Measurements from ENCODE around the gene KISS1R.
"Not testable (repeated sequence)": the region's sequence is repeated elsewhere in the genome, so short reads cannot be mapped to it uniquely, and the experiment has no call there.

KISS1R gene

DNA sequence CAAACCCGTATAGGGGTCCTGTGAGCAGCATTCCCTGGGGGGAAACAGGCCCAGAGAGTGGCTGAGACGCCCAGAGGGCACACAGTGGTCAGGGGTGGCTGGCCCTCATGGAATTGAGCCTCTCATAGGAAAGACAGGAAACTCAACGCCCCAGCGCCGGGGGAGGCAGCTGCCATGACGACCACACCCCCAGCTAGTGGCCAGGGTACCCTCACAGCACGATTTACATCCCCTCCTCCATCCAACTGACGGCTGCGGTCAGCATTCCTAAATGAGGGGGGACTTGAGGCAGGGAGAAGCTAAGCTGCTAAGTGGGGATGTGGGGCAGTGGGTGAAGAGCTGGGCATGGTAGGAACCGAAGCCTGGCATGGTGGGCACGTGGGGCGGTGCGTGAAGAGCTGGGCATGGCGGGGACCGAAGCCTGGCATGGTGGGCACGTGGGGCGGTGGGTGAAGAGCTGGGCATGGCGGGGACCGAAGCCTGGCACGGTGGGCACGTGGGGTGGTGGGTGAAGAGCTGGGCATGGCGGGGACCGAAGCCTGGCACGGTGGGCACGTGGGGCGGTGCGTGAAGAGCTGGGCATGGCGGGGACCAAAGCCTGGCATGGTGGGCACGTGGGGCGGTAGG, 34.1 kb upstream of the KISS1R start:
- no peak for DNase-seq

DNA sequence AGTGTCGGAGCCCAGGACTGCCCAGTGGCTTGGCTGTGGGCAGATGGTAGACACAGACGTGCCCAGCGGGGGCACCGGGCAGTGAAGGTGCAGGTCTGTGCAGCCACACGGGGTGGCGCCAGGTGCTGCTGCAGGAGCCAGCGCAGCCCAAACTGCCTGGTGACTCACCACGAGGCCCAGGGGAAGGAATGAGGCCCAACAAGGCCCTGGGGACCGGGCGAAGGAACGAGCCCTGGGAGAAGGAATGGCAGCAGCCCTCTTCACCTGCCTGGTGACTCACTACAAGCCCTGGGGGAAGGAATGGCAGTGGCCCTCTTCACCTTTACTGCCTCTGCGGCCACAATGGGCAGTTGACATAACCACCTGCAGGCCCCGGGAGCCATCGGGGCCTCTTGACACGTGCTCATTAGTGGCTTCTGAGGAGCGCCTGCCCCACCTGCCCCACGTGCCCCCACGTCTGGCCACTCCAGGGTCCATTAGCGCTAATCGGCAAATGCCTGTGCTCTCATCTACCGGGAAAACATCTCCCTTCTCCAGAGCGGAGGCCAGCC, 33.4 kb upstream of the KISS1R start:
- no peak for DNase-seq

DNA sequence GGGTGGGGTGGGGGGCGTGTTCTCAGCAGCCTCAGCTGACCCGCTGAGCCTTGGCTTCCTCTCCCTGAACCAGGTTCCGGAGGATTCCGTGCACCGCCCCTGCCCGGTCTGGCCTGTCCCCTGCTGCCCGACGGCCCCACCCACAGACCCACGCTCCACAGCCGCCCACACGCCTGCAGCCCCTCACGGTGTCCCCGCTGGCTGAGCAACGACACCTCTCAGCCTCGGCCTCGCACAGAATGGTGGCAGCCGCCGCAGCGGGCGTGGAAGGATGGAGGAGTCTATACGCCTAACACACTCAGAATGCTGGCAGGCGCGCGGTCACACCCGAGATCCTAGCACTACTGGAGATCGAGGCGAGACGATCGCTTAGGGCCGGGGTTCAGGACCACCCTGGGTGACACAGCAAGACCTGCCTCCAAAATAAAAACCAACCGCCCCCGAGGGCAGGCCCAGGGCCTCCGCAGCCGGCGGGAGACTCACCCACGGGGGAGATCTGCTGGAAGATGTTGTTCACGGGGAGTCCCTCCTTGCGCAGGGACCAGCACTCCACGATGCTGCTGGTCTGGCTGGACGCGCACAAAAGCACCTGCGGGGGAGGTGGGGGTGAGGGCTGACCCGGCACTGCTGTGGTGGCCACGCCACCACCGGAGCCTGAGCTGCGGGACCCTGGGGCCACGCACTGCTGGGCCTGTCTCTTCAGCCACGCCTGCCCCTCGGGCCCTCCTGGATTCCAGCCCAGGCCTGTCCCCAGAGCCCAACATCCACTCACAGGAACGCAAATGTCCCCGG, 32.5 kb upstream of the KISS1R start:
- no peak for DNase-seq

DNA sequence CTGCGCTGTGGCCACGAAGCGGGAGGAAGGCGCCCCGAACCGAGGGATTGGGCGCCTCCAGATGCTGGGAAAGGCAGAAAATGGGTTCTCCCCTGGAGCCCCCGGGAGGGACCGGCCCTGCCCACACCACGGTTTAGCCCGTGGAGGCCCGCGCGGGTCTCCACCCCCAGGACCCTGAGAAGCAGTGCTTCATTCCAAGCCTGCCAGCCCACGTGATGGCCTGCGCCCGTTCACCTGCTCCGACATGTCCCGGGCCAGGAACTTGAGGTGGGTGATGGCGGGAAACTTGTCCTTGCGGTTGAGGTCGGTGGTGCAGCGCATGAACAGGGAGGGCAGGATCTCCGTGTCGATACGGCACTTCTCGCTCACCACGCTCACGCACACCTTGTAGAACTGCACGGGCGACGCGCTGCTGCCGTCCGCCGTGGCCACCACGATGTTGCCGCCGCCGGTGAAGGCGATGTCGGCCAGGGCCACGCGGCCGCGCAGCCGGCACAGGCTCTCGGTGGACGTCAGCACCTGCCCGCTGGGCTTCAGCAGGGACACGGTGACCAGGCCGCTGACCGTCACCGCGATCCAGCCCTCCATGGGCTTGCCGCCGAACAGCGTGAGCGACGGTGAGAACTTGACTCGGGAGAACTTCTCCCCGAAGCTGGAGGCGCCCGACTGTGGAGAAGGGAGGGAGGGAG, 31.5 kb upstream of the KISS1R start:
- DNase-seq, result no peak

DNA sequence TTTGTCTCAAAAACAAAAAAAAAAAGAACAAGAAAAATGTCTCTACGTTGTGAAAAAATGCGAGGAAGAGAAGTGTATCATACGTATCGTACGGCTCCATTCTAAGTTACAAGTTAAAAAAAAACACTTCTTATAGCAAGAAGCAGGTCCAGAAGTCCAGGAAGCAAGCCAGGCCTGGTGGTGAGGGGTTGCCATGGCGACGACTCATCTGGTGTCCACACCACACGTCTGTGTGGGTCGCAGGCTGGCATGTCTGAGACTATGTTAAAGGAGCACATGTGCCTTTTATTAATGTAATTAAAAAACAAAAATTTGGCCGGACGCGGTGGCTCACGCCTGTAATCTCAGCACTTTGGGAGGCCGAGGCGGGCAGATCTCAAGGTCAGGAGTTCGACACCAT, 30.1 kb upstream of the KISS1R start:
- no peak for DNase-seq

DNA sequence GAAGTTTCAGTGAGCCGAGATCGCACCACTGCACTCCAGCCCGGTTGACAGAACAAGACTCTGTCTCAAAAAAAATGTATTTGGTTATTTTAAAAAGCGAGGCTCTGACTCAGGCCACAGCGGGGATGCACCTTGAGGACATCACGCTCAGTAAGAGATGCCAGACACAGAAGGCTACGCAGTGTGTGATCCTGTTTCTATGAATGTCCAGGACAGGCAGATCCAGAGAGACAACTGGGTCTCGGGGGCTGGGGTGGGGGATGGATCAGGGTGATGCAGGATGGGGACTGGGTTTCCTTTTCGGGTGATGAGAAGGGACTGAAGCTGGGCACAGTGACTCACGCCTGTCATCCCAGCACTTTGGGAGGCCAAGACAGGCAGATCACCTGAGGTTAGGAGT, 29.5 kb upstream of the KISS1R start:
- no peak for DNase-seq

DNA sequence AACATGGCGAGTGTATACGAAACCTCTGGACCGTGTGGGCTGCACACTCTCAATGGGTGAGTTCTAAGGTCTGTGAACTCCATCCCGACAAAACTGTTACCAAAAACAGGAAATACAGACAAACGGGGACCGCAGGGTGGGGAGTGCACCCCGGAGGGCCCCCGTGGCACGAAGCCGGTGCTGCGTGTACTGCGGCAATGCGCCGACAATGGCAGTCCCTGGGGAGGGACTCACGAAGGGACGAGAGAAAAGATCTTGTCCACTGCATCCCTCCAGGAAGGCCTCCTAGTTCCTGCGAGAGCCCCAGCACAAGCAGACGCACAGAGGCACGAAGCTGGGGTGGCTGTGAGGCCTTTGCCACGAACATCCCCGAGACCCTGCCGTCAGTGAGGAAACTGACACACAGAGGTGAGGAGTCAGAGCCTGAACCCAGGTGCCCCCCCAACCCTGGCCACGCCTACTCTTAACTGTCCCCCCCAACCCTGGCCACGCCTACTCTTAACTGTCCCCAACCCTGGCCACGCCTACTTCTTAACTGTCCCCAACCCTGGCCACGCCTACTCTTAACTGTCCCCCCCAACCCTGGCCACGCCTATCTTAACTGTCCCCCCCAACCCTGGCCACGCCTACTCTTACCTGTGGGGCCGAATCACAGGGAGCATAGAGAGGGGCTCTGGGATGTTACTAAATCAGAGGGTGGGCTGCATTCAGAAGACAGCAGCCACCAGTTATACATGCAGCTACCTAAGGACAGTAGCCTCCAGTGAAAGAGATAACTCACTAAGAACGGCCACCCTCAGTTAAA, 28.4 kb upstream of the KISS1R start:
- peak; percentile 51 for DNase-seq

DNA sequence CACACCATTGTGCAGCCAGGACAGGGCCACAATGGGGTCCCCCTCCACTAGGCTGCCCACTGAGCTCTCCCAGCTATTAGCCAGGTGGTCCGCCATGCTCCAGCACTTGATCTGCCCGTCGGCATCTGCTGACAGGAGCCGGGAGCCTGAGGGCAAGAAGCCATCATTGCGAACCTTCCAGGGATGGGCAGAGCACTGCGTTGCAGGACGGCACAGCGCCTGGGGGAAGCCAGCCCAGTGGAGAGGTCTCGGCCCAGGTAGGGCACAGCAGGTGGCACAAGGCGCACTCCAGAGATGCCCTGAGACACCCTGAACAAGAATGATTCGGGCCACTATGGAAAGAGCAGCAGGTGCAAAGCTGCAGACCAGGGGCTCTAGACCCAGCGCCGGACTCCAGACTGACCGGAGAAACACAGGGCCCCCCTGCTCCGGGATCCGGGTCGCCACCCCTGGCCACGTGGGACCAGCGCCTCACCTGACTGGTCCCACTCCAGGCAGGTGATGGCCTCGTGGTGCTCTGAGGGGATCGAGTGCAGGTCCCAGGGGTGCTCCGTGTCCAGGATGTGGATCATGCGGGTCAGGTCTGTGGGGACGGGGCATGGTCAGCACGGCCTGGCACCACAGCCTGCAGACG, 27.4 kb upstream of the KISS1R start:
- DNase-seq, result no peak

DNA sequence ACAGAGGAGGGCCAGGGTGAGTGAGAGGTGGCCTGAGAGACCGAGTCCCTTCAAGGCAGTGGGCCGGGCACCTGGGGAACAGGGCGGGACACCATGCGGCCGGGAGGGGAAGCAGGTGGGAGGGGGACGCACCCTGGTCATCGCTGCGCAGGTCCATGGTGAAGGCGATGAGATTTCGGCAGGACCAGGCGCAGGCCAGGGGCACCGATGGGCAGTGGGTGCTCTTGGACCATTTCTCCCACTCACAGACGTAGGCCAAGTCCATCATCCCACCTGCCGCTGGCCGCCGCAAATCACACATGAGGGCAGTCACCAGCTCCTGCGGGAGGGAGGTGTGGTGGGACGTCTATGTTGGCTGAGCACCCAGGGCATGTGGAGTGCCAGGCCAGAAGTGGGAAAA, 26.3 kb upstream of the KISS1R start:
- DNase-seq, result no peak

DNA sequence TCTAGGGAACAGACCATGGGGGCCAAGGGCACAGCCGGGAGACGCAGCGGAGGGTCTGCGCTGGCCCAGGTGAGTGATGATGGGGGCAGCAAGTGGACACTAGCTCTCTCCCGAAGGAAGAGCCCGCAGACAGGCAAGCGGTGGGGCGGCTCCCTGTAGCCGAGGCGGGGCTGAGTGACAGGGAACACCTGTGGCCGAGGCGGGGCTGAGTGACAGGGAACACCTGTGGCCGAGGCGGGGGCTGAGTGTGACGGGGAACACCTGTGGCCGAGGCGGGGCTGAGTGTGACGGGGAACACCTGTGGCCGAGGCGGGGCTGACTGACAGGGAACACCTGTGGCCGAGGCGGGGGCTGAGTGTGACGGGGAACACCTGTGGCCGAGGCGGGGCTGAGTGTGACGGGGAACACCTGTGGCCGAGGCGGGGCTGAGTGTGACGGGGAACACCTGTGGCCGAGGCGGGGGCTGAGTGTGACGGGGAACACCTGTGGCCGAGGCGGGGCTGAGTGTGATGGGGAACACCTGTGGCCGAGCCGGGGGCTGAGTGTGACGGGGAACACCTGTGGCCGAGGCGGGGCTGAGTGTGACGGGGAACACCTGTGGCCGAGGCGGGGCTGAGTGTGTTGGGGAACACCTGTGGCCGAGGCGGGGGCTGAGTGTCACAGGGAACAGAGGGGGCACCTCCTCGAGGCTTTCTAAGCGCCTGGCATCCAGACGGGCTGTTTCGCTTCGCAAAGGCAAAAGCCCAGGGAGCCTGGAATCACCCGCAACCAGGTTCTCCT, 25.5 kb upstream of the KISS1R start:
- not testable (repeated sequence) for DNase-seq

DNA sequence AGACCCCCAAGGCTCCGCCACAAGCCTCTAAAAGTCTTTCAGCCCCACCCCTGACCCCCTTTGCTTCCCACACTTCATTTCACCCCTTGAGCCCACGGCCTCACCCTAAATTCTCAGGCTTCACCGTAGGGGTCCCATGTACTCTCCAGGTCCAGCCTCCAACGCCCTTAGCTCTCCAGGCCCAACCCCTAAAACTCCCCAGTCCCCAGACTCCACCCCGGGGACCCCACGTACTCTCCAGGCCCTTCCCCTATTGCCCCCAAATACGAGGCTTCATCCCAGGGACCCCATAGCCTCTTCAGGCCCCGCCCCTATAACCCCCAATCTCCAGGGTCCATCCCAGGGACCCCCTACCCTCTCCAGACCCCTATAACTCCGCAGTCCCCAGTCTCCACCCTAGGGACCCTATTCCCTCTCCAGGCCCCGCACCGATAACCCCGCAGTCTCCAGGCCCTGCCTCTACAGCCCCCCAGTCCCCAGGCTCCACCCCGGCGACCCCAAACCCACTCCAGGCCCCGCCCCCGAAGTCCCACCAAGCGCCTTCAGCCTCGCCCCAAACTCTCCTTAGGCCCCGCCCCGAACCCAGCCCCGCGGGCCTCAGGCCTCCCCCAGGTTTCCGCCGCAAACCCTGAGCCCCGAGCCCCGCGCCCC, 24.8 kb upstream of the KISS1R start:
- DNase-seq, result peak; percentile 48

DNA sequence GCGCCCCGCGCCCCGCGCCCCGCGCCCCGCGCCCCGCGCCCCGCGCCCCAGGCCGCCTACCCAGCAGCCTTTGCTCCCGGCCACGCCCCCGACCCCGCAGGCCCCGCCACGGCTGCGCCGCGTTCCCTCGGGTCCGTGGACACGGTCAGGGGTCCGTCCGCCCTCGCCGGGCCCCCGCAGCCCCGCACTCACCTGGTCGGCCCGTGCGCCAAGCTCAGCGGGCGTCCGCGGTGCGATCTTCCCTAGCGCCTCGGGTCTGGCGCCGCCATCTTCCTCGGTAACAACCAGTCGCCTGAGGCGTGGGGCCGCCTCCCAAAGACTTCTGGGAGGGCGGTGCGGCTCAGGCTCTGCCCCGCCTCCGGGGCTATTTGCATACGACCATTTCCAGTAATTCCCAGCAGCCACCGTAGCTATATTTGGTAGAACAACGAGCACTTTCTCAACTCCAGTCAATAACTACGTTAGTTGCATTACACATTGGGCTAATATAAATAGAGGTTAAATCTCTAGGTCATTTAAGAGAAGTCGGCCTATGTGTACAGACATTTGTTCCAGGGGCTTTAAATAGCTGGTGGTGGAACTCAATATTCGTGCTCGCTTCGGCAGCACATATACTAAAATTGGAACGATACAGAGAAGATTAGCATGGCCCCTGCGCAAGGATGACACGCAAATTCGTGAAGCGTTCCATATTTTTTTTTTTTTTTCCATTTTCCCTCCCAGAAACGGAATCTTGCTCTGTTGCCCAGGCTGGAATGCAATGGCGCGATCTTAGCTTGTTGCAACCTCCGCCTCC, 24.0 kb upstream of the KISS1R start, which contains the start of the genes MED16 and RNU6-9:
Gene MED16 (minus strand): TSS at position 294 of the 796 bp plus-strand sequence. CDS start 2,056 bp downstream, outside the sequence.
Gene RNU6-9 (plus strand): TSS at position 591 of the 796 bp plus-strand sequence.
- DNase-seq, result peak; percentile 87

DNA sequence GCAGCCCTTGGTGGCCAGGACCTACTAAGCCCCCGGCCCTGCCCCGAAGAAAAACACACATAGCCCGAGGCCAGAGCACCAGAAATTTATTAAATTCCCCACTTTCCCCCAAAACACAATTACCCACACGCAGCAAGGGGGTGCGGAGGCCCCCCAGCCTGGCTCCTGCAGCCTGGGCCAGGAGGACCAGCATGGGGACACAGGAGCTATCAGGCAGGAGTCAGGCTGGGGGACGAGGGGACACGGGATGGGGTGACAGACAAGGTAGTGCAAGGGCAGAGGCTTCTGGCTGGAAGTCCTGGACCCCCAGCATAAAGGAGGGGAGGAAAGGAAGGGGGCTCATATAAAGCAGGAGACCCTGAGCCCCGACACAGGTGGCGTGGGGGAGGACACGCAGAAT, 20.7 kb upstream of the KISS1R start:
- DNase-seq, result no peak

DNA sequence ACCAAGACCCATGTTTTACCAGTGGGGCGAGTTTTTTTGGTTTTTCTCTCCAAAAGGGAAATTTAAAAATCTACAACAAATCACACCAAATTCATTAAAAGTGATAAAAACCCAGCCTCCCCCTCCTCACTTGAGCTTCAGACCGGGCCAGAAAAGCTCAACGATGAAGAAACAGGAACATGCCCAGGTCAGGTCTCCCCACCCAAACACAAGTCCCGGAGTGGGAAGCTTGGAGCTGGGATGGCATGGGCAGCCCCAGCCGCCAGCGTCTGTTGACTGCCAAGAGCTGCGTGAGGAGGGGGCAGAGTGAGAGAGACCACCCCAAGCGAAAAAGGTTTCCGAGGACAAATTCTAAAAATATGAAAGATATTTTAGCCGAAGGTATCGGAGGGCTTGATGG, 20.1 kb upstream of the KISS1R start:
- no peak for DNase-seq

DNA sequence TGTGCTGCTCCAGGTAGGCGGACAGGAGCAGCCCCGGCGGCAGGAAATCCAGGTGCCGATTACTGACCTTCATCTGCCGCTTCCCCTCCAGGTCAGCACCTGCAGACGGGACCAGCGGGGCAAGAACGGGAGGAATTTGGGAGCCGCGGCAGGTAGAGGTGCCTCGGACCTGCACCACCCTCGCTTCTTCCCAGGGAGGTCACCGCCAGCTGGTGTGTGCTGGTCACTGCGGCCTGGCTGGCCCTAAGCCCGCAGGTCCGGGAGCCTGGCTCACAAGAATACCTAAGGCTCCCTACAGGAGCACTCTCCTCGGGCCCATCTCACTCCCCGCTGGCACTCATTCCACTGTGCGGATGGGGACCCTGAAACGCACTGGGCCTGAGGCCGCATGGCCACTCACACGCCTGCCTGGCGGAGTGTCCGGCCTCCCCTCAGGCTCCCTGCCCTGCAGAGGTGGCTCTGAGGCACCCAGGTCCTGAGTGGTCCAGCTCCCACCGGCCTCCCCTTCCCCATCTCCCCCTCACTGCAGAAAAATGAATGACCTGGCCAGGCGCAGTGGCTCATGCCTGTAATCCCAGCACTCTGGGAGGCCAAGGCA, 19.6 kb upstream of the KISS1R start:
- DNase-seq, result no peak

DNA sequence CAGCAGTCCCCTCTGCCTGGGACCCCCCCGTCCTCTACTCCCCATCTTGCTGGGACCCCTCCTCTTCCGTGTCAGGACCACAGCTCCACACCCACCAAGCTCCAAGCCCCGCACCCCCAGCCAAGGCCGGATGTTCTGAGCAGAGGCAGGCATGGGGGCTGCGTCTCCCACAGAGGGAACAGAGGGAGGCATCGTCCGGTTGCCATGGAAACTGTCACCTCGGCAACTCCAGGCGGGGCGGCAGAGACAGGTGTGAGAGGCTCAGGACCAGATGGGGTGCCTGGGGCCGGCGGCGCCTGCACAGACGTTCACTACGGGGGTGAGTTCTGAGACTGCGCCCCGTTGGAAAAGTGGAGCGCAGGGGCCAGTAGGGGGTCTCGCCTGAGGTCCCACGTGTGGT, 18.5 kb upstream of the KISS1R start:
- DNase-seq, result no peak

DNA sequence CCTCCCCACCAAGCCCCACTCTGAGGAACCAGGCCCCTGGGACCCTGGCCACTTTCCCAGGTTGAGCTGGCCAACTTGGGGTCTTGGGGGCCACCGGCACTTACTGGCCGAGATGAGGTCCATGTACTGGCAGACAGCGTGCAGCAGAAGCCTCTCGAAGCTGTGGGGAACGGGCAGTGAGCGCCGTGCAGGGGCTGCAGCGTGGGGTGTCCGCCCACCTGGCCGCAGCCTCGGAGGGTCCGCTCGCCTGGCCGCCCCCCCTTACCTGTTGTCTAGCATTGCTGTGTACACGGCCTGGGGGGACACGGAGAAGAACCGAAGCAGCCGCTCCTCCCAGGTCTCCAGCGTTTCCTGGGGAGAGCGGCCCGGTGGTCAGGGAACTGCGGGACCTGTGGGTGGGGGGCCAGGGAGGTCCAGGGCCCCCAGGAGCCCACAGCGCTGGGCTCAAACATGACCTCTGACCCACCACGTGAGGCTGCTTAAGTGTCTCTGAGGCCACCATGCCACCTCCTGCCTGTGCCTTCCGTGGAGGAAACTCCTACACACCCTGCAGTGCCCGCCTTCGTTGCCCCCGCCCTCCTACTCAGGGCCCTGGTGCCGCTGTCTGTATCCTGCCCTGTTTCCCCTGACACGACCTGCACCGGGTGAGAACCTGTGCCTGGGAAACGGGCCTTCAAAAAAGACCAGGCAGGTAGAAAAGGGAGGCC, 17.6 kb upstream of the KISS1R start:
- no peak for DNase-seq

DNA sequence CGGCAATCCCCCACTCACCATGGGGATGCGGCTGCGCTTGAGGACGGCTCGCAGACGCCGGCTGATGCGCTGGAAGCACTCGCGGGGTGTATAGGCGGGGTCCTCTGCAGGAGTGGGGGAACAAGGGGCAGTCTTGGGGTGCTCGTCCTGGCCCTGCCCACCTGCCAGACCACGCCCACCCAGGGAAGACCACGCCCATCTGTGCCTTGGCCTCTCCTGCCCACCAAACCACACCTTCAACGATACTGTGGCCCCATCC, 17.2 kb upstream of the KISS1R start:
- DNase-seq, result no peak
